NCI-H446 treated with DMSO at 0.1 percent for 48 hours (cell line): Measurements from ENCODE around the gene CACNB2.

Experiments used
- DNase-seq: peaks from one replicate; lab custom pipeline; 2025; lab: John Stamatoyannopoulos, UW

The CACNB2 gene

GRCh38 chr10:18293536-18294510, 153.6 kb downstream of the CACNB2 start:
- DNase-seq: no peak

GRCh38 chr10:18294633-18295032, 154.4 kb downstream of the CACNB2 start:
- DNase-seq: no peak

DNA sequence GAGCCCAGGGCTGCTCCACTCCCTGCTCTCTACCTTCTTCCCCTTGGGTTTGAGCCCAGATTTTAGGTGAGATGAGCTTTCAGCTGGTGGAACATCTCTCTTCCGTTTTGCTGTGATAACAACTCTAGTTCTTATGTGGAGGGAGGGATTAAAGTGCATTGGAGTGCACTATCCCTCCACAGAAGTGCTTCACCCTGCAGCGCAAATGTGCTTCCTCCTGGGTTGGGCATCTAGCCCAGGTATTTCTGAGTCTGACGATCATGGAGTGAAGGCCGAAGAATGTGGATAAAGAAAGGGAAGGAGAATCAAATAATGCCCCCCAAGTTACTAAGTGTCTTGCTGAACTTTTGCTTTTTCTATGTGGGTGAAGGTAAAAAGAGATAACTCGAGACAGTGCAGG, 157.4 kb downstream of the CACNB2 start:
- no peak for DNase-seq

DNA sequence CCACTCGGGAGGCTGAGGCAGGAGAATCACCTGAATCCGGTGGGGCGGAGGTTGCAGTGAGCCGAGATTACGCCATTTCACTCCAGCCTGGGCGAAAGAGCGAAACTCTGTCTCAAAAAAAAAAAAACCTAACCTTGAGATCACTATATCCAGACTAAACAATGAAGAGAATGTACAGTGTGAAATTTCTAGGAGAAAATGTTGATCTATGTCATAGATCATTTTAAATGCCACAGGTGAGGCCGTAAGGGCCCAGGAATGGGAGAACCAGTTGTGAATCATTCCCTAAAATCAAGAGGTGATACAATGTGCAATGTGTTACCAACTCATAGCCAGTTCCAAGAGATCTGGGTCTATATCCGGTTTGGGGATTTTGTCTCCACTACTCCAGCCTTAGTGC, 158.0 kb downstream of the CACNB2 start:
- no peak for DNase-seq

- no peak for DNase-seq
Observed at GRCh38 chr10:18303851-18304801, 163.9 kb downstream of the CACNB2 start.

GRCh38 chr10:18306031-18306430, 165.8 kb downstream of the CACNB2 start:
- DNase-seq: no peak

DNA sequence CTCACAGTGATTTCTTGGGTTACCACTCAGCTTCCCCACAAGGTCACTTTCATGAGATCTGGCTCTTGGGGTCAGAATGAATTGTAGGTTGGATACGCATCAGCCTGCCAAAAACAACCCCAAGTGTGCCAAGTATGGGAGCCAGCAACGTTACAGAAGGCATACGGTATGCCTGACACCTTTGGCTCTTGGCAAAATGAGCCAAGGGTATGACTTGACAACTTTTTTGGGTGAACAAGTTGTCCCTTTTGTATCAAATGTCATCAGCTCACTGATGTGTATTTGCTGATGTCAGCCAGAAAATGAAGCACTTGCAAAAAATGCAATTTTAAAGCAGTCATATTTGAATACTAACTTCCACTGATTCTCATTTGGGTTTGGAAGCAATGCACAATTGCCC, 168.4 kb downstream of the CACNB2 start:
- peak; percentile 2 for DNase-seq

DNA sequence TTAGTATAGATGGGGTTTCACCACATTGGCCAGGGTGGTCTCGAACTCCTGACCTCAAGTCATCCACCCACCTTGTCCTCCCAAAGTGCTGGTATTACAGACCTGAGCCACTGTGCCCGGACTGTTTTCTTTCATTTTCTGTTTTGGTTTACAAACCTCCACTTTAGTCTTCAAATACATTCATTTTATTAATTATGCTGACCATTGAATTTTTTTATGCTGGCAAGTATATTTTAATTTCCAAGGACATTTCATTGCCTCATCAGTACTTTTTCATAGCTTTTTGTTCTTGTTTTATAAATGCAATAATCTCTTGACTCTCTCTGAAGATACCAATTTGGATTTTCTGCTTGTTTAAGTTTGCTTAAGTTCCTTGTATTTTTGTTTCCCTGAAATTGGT, 170.5 kb downstream of the CACNB2 start:
- no peak for DNase-seq

DNA sequence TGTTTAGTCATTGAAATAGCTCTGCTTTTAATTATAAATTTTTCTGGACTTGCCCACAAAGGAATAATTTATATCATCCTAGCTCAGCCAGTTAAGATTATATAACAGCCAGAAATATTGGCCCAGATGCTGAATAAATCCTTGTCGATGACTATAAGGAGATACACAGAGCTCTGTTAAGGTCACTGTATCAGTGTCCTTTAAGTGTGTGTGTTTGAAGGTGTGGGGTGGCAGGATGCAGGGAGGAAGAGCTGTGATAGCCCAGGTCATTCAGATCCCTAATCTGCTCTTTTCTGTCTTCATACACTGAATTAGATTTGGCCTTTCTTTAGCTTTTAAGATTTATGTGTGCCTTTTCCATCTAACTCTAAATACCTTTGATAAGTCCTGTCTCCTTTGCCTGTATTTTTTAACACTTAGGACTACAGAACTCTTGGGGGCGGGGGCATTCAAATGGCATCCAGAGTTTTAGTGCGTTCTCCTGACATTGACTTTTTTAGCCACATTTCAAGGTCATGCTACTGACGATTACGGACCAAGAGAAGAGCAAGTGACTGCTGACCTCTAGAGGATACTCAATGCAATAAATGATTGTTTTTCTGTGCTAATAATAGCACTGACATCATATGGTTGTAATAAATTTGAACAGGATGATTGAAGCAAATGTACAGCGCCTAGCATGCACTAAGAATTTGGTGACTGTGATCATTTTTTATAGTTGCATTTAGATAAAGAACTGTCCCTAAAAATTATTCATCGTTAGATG, 172.3 kb downstream of the CACNB2 start:
- DNase-seq: peak; percentile 29

DNA sequence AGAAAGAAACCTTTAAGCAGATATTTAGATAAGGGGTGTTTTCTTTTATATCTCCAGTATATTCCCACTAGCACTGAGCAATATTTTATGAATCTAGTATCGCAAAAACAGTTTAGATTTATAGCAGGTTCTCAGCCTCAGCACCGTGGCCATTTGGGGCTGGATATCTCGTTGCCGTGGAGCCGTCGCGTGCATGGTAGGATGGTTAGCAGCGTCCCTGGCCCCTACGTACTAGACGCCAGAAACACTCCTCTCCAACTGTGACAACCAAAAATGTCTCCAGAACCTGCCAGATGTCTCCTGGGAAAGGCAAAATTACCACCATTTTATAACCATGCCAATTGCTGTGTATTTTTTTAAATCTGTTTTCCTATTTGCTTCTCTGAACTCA, 172.9 kb downstream of the CACNB2 start:
- no peak for DNase-seq

GRCh38 chr10:18313626-18314025, 173.4 kb downstream of the CACNB2 start:
- DNase-seq: no peak

DNA sequence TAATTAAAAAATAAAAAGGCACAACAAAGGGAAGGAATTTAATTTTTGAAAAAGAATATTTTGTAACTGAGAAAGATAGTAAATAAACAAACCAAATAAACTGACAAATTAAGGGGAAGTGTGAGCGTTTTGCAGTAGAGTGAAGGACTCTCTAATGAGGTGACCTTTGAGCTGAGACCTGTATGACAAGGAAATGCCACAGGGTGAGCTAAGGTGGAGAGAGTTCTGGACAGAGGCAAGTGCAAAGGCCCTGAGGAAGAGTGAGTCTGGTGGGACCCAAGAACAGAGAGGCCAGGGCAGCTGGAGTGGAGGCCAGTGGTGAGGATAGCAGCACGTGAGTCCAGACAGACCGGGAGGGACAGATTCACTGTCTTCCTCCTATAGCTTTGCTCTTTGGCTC, 179.4 kb downstream of the CACNB2 start:
- DNase-seq: no peak

DNA sequence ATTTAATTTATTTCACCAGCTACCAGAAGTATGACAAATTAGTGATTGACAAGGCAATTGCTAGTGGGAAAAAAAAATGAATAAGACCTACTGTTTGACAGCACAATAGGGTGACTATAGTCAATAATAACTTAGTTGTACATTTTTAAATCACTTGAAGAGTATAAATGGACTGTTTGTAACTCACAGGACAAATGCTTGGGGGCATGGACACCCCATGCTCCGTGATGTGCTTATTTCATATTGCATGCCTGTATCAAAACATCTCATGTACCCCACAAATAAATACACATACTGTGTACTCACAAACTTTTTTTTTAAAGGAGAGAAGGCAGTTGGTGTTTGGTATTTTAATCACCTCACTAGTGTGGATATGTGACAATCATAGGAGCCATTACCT, 181.1 kb downstream of the CACNB2 start:
- no peak for DNase-seq

DNA sequence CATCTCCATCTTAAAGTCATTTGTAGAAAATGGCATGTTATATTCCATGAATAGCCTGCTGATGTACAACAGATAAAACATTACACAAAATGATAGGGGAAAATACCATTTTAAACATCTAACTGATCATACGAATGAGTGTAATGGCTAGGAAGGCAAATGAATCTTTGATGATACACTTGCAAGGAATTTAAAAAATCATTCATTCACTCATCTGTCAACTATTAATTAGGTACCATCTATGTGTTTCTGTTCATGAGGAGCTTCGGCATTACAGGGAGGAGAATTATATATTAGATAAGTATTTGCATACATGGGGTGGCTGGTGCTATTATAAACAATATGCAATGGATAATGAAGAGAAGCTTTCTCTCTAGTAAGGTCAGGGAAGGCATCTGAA, 183.7 kb downstream of the CACNB2 start:
- no peak for DNase-seq

DNA sequence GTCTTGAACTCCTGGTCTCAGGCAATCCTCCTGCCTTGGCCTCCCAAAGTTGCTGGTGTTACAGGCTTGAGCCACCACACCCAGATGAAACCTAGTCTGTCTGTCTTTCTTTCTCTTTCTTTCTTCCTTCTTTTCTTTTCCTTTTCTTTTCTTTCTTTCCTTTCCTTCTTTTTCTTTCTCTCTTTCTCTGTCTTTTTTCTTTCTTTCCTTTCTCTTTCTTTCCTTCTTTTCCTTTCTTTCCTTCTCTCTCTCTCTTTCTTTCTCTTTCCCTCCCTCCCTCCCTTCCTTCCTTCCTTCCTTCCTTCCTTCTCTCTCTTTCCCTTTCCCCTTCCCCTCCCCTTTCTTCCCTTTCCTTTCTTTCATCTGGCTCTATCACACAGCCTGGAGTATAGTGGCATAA, 185.2 kb downstream of the CACNB2 start:
- no peak for DNase-seq

DNA sequence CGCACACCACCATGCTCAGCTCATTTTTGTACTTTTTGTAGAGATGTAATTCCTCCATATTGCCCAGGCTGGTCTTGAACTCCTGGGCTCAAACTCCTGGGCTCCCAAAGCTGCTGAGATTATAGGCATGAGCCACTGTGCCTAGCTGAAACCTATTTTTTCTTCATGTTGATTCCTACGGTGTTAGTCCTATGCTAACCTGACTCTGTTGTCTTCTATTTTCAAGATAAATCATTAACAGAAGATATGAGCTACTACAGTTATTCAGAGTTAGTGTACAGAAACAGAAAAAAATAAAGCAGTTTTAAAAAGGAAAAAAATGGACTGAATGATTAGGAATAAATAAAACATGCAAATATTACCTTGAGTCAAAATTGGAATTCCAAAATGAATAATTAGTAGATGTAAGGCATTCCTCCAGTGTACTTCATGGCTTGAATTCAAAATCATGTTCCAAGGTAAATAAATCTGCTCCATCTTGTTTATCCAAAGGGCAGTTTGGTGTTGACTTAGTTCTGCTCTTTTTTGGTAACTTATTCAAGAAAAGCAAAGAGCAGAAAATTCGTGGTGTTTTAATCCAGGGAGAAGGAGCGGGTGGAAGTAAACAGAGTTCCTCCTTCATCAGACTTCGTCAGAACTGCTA, 185.8 kb downstream of the CACNB2 start:
- no peak for DNase-seq

DNA sequence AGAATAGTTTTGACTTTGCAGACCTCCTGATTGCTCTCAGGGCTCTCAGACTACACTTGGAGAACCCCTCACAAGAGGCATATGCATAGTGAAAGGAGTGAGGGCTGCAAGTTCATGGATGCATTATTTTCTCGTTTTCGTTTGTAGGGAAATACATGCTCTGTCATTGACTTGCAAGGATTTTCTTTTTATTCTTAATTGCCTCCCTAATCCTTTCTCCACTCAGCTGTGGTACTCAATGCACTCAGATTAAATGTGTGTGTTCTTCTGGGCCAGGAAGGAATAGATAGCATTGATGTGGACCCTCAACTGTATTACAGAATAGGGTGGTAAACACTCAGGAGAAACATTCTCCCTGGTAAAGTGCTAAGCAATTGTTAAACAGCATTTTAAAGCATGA, 188.7 kb downstream of the CACNB2 start:
- DNase-seq: no peak

GRCh38 chr10:18332048-18332447, 191.8 kb downstream of the CACNB2 start:
- DNase-seq: no peak

DNA sequence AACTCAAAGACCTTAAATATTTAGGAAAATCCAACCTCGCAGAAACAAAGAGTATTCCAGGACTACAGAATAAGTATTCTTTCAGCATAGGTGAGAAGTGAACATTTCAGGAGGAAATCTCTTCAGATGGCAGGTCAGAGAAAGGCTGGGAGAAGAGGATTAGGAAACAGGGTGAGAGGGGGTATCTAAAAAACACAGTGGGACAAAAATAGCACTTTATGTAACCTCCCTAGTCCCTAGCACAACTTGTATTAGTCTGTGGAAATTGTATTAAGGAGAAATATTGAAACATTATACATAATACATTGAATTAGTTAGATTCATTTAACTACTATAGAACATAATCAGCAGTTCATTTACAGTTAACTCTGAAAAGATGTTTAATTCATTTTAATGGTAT, 192.3 kb downstream of the CACNB2 start:
- DNase-seq: no peak

DNA sequence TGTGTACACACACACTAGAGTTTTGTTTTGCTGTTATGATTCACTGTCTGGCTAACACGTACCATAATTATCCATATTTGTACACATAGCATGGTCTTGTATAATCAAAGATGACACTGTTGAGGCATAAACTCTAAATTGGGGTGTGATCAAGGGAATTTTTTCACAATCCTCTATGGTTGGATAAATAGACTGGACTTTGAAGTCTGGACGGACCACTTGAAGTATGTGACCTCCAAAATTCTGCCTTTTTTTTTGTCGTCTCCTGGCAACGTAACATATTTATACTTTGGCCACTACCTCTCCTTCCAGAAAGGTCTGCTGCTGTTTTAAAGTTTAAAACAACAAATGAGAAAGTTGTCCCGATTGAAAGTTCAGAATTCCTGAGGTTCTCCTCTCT, 193.4 kb downstream of the CACNB2 start:
- no peak for DNase-seq

DNA sequence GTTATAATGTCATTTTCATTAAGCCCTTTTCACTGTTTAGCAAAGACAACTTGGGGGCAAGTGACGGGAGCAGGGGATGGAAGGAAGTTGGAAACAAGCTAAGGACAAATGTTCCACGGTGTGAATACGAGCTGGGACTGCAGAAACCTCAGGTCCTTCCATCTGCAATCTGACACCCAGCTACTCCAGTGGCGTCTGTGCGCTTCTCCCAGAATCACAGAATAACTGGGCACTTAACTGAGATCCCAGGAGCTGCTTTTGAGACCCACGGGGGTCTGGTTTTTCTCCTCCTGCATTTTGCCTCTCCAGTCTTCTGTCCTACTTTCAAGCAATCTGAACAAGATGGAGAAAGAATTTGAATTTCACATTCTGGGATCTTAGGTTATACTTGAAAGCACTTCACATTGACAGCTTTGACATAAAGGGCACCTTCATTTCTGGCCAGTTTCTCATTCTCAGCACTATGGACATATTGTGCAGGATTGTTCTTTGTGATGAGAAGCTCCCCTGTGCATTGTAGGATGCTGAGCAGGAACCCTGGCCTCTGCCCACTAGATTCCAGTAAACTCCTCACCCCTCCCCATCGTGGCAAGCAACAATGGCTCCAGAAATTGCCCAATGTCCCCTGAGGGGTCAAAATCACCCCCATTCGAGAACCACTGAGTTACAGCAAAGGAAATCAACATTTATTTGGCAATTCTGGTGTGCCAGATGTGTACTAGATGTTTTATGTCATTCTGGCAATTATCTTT, 194.1 kb downstream of the CACNB2 start:
- DNase-seq: no peak
